Fibroblast of skin of scalp (primary cell): ENCODE data around the gene FLOT1.

Source experiments
- DNase-seq: peaks from one replicate; pipeline ENCODE4 v3.0.0-alpha.2; 2013

FLOT1 gene

GRCh38 chr6:30700340-30700739 is 42.1 kb downstream of the FLOT1 start:
- DNase-seq: no peak

GRCh38 chr6:30696432-30696831 is 46.1 kb downstream of the FLOT1 start:
- no peak for DNase-seq

- peak; percentile 29 for DNase-seq
Observed at GRCh38 chr6:30691208-30691847, 51.2 kb downstream of the FLOT1 start.

- peak; percentile 89 for DNase-seq
Observed at GRCh38 chr6:30690403-30691207, 51.9 kb downstream of the FLOT1 start, which contains the start of gene NRM. Gene NRM (minus strand): TSS chr6:30690984. CDS start chr6:30690974, 10 bp downstream.

- no peak for DNase-seq
Observed at GRCh38 chr6:30689985-30690384, 52.5 kb downstream of the FLOT1 start.

GRCh38 chr6:30689022-30689865 is 53.2 kb downstream of the FLOT1 start:
- no peak for DNase-seq

- no peak for DNase-seq
Observed at GRCh38 chr6:30688569-30688968, 53.9 kb downstream of the FLOT1 start.

GRCh38 chr6:30687659-30688431 is 54.6 kb downstream of the FLOT1 start:
- peak; percentile 60 for DNase-seq

GRCh38 chr6:30686908-30687658 is 55.4 kb downstream of the FLOT1 start:
- DNase-seq: peak; percentile 98

GRCh38 chr6:30686009-30686907 is 56.2 kb downstream of the FLOT1 start, which contains the start of gene PPP1R18:
Gene PPP1R18 (minus strand): TSS chr6:30686645. CDS start chr6:30686018, 627 bp downstream.
- DNase-seq: peak; percentile 81

- DNase-seq: peak; percentile 35
Observed at GRCh38 chr6:30685157-30686008, 57.1 kb downstream of the FLOT1 start.

GRCh38 chr6:30684386-30685156 is 57.9 kb downstream of the FLOT1 start:
- DNase-seq: peak; percentile 67

GRCh38 chr6:30683980-30684338 is 58.5 kb downstream of the FLOT1 start:
- DNase-seq: no peak

GRCh38 chr6:30683183-30683979 is 59.1 kb downstream of the FLOT1 start:
- no peak for DNase-seq

GRCh38 chr6:30682143-30683117 is 60.1 kb downstream of the FLOT1 start:
- peak; percentile 97 for DNase-seq

GRCh38 chr6:30681766-30682142 is 60.7 kb downstream of the FLOT1 start:
- no peak for DNase-seq
